GM23248 (cell line): Measurements from ENCODE around the gene RGR.

Source experiments
- EZH2 ChIP-seq: fragments of 200-600 bp; sonication (generic); IDR thresholded peaks from 2 replicates; pipeline ENCODE4 v1.6.1; 2018; ENCODE audit warnings: antibody characterized with exemption, mild to moderate bottlenecking; ENCODE audit not compliant: insufficient read depth, poor library complexity, severe bottlenecking
- EZH2phosphoT487 ChIP-seq: fragments of 200-600 bp; sonication (generic); IDR thresholded peaks from 2 replicates; pipeline ENCODE4 v1.6.1; 2018; ENCODE audit warnings: antibody characterized with exemption, moderate library complexity, mild to moderate bottlenecking, low read depth; ENCODE audit not compliant: insufficient read depth

- TF ChIP-seq EZH2 (no peak), EZH2phosphoT487 (no peak)
Observed at GRCh38 chr10:84205049-84205852, 39.6 kb upstream of the RGR start.
